Measurements from ENCODE around the gene SULT2B1. TPM values are rescaled to one million over a fixed set of nuclear protein-coding genes. Genes with fewer than 3 reads are reported as not detected.

The SULT2B1 gene
- polyA plus RNA-seq, 1 experiment, result 0.25 TPM

DNA sequence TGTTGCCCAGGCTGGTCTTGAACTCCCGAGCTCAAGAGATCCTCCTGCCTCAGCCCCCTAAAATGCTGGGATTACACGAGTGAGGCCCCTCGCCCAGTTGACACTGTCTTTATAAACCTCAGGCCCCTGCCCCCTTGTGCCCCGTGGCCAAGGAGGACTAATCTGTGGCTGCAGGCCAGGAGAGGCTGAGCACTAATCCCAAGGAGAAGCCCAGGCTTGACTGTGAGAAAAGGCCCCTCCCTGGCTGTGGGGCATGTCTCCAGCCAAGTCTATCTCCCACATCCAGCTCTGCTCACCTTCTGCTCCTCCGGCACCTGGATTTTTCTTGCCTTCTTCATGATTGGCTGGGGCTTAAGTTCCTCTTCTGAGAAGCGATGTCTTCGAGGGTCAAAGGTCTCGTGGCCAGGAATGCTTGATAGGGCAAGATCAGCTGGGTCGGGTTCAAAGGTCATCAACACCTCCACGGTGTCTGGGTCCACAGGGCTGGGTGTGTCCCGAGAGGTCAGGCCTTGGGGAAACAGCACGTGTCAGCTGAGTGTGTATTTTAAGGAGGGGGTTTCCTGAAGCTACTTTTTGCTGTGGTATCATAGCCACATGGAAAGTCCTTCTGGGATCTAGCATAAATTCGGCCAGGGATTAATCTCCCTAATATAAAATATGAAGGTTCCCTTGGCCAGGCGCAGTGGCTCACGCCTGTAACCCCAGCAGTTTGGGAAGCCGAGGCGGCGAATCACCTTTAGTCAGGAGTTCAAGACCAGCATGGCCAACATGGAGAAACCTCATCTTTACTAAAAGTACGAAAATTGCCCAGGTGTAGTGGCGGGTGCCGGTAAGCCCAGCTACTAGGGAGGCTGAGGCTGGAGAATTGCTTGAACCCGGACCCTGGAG, 81.4 kb downstream of the SULT2B1 start:
- Histone ChIP-seq H3K27me3 (ENCODE audit: control insufficient read depth, insufficient read depth, low read length) (no peaks in the 10 kb centered on the region), H3K36me3 (ENCODE audit: control insufficient read depth, insufficient read depth, low read length) (peaks cover 4% of the 10 kb centered on the region; the same call in 1 of the 2 replicates), H3K4me3 (ENCODE audit: low read depth, low read length) (no peak overlapping the region)
- POLR2A ChIA-PET, result interaction anchor here (1.0 kb wide), 1 partner anchor 14 kb away, joined by 3 read pairs; the partner anchor contains the start of genes RPL18 and SPHK2
- CTCF ChIA-PET, result interaction anchor here (0.6 to 2.3 kb wide), 5 partner anchors 10 to 242 kb away, joined by 3 to 9 read pairs (median 5); partner anchors contain the start of genes CA11 and KDELR1
- no peak for TF ChIP-seq CTCF (IDR thresholded peaks at IDR 0.05; ENCODE audit: insufficient read depth, low read depth, low read length)
- no peak for DNase-seq (ENCODE audit: low read depth)

DNA sequence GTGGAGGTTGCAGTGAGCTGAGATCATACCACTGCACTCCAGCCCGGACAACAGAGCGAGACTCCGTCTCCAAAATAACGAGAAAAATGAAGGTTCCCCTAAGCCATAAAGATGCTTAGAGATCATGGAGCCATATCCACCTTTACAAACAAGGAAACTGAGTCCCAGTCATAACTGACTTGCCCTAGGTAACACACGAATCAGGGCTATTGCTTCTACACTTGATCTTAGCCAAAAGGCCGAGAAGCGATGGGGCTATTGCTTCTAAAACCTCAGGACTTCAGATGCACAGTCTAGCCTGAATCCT, 82.0 kb downstream of the SULT2B1 start:
- CTCF ChIA-PET, result interaction anchor here (1.4 to 2.3 kb wide), 2 partner anchors 10 to 12 kb away, joined by 6 to 9 read pairs; partner anchors contain the start of gene CA11

GRCh38 chr19:48634424-48635262, 82.7 kb downstream of the SULT2B1 start:
- DNase-seq (ENCODE audit: low read depth), result peak; percentile 66
- TF ChIP-seq CTCF (IDR thresholded peaks at IDR 0.05; ENCODE audit: insufficient read depth, low read depth, low read length), result no peak
- Histone ChIP-seq H3K36me3 (ENCODE audit: control insufficient read depth, insufficient read depth, low read length) (peaks cover 2% of the 10 kb centered on the region; the same call in 1 of the 2 replicates), H3K4me3 (ENCODE audit: low read depth, low read length) (peak overlapping the region; percentile 65), H3K27me3 (ENCODE audit: control insufficient read depth, insufficient read depth, low read length) (peaks cover 1% of the 10 kb centered on the region; the same call in 1 of the 2 replicates)
- ChIA-PET CTCF (interaction anchor here (1.4 to 2.3 kb wide), 2 partner anchors 11 kb away, joined by 6 to 9 read pairs; partner anchors contain the start of gene CA11), POLR2A (interaction anchor here (1.0 kb wide), 1 partner anchor 15 kb away, joined by 3 read pairs; the partner anchor contains the start of genes RPL18 and SPHK2)

More for the DNA sequence above, 82.0 kb downstream of the SULT2B1 start:
- peaks cover 4% of the 10 kb centered on the region; the same call in 1 of the 2 replicates for H3K36me3 ChIP-seq (ENCODE audit: control insufficient read depth, insufficient read depth, low read length)
- POLR2A ChIA-PET, result interaction anchor here (1.0 kb wide), 1 partner anchor 15 kb away, joined by 3 read pairs; the partner anchor contains the start of genes RPL18 and SPHK2
- peak overlapping the region; percentile 20 for H3K4me3 ChIP-seq (ENCODE audit: low read depth, low read length)
- no peak for TF ChIP-seq CTCF (IDR thresholded peaks at IDR 0.05; ENCODE audit: insufficient read depth, low read depth, low read length)
- no peaks in the 10 kb centered on the region; the same call in 1 of the 2 replicates for H3K27me3 ChIP-seq (ENCODE audit: control insufficient read depth, insufficient read depth, low read length)
- no peak for DNase-seq (ENCODE audit: low read depth)

DNA sequence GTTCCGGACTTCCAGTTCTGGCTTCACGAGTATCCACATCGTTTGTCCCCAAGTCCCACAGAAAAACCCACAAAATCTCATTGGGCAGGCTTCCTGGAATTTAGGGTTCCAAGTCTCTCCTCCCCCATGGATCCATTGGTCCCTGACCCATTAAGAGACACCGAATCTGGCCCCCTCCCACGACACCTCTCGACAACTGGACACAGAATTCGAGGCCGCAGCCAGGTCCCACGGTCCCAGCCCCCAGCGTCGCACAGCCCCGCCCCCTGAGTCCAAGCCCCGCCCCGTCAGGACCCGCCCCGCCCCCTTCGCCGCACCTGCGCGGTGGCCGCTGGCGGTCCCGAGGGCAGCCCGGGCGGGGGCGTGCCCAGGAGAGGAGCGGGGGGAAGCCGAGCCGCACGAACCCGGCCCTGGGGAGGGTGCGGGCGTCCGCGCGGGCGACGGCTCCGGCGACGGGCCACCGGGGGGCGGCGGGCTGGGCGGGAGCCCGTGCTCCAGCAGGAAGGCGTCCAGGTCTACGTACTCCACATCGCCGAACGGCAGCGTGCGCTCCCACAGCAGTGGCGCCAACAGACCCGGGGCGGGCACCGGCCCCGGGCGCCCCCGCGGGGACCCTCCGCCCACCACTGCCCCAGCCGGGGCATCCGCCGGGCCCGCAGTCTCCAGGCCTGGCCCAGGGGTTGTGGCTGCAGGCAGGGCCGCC, 83.4 kb downstream of the SULT2B1 start:
- Histone ChIP-seq H3K27me3 (ENCODE audit: control insufficient read depth, insufficient read depth, low read length) (peaks cover 4% of the 10 kb centered on the region; the same call in 1 of the 2 replicates), H3K36me3 (ENCODE audit: control insufficient read depth, insufficient read depth, low read length) (peaks cover 2% of the 10 kb centered on the region; the same call in 1 of the 2 replicates), H3K4me3 (ENCODE audit: low read depth, low read length) (peak overlapping the region; percentile 65)
- TF ChIP-seq CTCF (IDR thresholded peaks at IDR 0.05; ENCODE audit: insufficient read depth, low read depth, low read length), result no peak
- POLR2A ChIA-PET, result no interaction called here
- no peak for DNase-seq (ENCODE audit: low read depth)
- CTCF ChIA-PET, result no interaction called here
